NCI-H345 (cell line): Measurements from ENCODE around the gene PCNT.

Experiments
- DNase-seq: peaks from one replicate; lab custom pipeline; 2025; lab: John Stamatoyannopoulos, UW

PCNT gene

GRCh38 chr21:46340998-46341397, 17.0 kb downstream of the PCNT start:
- no peak for DNase-seq

- no peak for DNase-seq
These were observed 20.4 kb downstream of the PCNT start for GRCh38 chr21:46344219-46344915.

DNA sequence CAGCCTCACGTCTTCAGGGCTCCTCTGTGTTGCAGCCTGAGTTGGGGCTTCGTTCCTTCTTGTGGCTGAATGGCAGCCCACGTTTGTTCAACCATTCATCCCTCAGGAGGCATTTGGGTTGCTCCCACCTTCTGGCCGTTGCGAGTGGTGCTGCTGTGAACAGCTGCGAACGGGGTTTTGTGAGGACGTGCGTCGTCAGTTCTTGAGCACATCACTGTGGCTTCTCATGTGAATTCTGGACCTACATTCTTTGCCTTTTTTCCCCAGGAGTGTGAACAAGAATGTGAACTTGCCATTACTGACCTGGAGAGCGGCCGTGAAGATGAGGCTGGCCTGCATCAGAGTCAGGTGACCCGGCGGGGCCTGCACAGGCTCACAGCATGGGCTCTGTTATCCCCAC, 21.9 kb downstream of the PCNT start:
- DNase-seq: no peak

DNA sequence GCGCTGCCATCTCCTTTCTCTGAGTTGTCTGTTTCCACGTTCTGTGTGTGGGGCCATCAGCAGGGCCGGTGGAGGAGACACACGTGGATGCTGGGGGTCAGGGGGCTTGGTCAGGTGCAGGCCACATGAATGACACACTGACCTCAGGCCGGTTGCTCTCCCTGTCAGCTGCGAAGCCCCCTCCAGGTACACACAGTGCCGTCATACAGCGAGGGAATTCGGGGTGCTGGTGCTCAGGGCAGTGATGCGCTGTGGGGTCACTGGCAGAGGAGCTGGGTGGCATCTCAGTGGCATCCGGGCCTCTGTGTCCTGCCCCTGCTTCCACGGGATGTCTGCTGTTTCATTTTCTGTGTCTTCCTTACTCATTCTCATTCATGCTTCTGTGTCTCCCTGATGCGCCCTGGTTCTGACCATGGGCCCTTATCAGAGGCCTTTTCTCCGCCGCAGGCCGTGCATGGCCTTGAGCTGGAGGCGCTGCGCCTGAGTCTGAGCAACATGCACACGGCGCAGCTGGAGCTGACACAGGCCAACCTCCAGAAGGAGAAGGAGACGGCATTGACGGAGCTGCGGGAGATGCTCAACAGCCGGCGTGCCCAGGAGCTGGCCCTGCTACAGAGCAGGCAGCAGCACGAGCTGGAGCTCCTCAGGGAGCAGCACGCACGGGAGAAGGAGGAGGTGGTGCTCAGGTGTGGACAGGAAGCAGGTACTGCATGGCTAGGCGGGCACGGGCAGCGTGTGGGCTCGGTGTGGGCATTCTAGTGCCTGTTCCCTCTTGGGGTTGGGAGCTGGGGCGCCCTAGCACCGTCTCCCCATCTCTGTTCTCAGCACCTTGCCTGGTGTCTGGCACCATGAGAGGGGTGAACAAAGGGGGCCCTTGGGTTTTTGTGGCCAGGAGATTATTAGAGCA, 22.6 kb downstream of the PCNT start:
- DNase-seq: no peak

DNA sequence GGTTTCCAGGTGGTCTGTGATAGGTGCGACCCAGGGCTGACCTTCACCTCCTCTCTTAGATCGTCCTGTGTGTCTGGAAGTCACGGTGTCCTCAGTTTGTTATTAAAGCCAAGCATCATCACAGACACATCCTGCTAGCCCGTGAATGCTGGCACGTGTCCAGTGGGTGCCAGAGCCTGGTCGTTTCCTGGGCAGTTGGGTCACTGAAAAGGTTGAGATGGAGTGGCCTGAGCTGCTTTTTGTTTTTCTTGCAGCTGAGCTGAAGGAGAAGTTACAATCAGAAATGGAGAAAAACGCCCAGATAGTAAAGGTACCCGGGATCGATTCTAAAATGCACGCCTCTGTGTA, 23.2 kb downstream of the PCNT start:
- no peak for DNase-seq

DNA sequence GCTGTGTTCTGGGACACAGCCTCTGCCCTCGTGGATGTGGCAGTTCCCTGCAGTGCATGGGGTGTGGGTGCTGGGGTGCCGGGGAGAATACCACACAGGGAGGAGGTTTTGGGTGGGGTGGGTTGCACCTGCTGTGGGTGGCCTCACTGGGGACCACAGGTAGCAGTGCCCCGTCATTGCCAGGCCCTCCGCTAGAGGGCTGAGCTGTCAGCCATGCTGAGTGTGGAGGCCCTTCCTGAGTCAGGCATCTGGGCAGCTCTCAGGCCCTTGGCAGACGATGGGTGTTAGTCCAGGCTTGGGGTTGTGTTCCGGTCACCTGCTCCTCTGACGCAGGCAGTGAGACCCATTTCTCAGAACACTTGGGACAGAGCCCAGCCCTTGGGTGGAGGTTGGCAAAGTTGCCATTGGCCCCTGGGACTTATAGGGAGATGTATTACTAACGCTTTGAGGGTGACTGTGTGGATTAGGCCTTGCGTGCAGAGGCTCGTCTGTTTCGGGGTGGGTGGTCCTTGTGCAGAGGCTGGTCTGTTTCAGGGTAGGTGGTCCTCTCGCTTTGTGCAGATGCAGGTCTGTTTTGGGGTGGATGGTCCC, 23.9 kb downstream of the PCNT start:
- no peak for DNase-seq

DNA sequence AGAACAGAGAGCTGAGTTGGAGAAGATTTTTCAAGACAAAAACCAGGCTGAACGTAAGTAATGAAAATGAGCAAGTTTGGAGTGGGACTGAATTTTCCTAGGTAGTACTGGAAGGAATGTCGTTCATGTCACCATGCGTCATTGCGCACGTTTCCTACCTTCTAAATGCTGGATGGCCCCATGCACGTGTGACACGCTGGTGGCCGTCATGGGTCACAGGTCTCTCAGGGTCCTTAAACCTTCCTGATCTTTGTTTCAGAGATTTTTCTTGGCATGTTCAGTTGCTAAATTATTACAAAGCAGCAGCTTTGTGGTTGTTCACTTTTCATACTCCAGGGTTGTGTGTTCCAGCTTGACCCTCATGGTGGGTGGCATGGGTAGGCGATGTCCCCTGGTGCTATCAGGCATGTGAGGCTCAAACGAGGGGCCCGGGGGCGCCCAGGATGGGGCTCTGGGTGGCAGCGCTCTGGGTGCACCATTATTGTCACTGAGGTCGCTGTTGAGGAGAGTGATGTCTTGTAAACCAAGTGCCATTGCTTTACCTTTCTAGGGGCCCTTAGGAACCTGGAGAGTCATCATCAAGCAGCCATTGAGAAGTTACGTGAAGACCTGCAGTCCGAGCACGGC, 25.3 kb downstream of the PCNT start:
- no peak for DNase-seq

DNA sequence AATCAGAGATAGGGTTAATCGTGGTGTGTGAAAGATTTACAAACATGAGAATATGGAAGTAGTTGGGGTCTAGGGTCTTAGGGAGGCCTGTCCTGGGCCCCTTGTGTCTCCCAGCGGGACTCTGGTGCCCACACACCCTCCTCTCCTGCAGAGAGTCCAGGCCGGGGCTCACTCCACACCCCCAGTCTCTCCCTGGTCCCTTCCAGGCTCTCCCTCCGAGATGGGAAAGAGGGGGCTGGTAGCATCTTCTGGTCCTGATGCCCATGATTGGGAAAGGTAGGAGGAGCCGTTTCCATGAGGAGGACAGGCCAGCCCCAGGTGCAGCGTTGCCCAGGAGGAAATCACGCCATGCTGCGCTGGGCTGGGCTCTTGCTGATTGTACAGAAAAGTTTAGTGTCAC, 26.6 kb downstream of the PCNT start:
- no peak for DNase-seq

GRCh38 chr21:46350981-46351380, 27.0 kb downstream of the PCNT start:
- DNase-seq: no peak

DNA sequence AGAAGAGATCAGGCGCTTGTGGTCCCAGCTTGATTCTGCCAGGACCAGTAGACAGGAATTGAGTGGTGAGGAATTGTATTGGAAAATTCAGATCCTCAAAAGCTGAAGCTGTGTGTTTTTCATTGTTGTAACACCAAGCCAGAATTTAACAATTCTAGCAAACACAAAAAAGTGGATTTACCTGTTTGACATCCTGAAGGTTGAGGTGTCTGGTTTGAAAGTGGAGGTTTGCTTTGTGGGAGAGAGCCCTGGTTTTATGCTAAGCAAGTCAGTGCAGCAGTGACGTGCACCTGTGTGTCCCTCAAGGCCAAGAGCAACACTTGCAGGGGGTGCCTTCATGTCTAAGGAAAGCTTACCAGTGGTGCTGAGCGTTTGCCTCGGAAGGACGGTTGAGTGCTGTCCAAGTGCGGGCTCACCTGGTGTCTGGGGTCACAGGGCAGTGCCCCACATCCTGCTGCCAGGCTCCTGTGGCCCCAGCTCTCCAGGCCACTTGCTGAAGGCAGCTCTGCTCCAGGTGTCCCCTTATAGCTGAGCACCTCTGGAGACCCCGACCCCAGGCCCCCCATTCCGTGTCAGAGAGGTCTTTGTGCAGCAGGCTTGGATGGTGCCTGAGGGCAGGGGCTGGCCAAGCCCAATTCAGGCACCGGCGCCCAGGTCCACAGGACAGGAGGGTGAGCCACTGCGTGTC, 27.7 kb downstream of the PCNT start:
- DNase-seq: no peak

DNA sequence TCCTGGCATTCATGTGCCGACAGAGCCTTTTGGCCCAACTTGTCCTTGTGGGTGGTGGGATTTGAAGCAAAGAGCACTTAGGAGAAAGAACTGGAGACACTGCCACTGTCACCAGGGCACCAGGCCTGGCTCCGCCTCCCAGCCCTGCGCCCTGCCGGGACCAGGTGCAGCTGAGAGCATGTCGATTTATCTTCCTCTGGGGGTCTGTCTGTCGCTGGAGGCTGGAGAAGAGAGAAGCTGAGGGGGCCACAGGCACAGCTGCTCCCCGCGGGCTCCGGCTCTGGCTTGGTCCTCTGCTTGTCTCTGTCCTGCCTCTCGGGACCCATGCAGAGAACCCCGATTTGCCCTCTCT, 28.2 kb downstream of the PCNT start:
- DNase-seq: no peak

DNA sequence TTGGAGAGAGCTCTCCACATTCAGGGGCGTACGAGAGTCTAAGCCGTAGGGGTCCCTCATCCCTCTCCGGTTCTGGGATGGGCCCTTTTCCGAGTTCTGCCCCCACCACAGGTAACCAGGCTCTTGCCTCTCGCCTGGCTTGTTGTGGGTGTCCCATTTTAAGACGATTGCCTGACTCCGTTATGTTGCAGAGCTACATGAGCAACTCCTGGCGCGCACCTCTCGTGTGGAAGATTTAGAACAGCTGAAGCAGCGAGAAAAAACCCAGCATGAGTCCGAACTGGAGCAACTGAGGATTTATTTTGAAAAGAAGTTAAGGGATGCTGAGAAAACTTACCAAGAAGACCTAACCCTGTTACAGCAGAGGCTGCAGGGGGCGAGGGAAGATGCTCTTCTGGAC, 29.0 kb downstream of the PCNT start:
- DNase-seq: no peak

- no peak for DNase-seq
These were observed 30.1 kb downstream of the PCNT start for GRCh38 chr21:46354046-46354445.

- no peak for DNase-seq
These were observed 30.6 kb downstream of the PCNT start for GRCh38 chr21:46354518-46354917.

GRCh38 chr21:46355161-46356004, 31.4 kb downstream of the PCNT start:
- DNase-seq: no peak

DNA sequence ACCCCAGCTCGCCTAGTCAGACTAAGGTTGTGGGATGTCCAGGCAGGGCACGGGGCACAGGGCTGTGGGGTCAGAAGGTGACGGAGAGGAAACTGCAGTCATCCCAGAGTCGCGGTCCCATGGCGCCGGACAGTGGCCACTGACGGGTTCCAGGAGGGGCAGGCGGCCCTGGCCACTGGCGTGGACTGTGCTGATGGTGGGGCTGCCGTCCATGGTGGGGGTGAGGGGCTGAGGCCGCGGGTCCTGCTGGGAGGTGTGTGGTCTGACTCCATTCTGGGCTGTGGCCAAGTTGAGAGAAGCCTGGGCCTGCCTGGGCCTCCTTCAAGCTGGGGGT, 32.0 kb downstream of the PCNT start:
- DNase-seq: no peak

- DNase-seq: no peak
These were observed 32.8 kb downstream of the PCNT start for GRCh38 chr21:46356494-46357334.

- DNase-seq: no peak
These were observed 33.3 kb downstream of the PCNT start for GRCh38 chr21:46357335-46357604.

DNA sequence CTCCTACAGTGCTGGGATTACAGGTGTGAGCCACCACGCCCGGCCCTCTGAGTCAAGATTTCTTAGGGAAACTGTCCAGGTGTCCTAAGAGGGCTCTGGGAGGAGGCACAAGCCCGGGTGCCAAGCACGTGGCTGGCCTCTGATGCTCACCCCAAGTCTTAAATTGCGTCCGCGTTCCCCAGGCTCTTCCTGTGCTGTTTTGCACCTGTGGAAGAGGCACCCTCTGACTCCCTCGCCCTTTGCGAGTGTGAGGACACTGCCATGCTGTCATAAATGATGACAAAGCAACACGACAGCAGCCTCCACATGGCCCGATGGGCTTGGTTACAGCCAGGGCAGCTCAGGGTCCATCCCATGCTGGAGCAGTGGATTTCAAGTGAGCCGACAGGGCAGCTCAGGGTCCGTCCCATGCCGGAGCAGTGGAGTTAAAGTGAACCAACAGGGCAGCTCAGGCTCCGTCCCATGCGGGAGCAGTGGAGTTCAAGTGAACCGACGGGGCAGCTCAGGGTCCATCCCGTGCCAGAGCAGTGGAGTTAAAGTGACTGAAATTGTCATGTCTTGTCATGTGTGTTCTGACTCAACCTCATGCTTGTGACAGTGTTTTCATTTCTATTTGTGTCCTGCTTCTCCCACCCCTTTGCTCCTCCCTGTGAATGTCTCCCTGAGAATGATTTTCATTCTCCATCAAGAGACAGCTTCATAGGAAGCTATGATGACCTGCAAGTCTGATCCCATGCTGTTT, 33.9 kb downstream of the PCNT start:
- no peak for DNase-seq

DNA sequence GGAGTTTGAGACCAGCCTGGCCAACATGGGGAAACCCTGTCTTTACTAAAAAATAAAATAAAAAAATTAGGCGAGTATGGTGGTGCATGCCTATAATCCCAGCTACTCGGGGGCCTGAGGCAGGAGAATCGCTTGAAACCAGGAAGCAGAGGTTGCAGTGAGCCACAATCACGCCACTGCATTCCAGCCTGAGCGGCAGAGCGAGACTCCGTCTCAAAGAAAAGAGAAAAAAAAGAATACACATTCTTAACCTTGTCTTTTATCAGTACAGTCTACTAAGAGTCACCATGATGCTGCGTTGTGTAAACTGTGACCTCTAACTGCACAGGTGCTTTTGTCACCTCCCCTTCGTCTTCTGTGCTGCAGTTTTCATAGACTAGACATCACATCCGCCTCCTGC, 37.2 kb downstream of the PCNT start:
- DNase-seq: no peak
